Psoas muscle (tissue), 8 donors: ENCODE results near the gene CAPN12. TPM values are rescaled to one million over a fixed set of nuclear protein-coding genes. Genes with fewer than 3 reads are reported as not detected.

Experiments
- ATAC-seq, 4 donors: fragments of 200-7000 bp; cut with Tn5 transposase; one replicate each; pipeline ENCODE4 v1.9.1; 2020; ENCODE audit warnings: moderate library complexity in 3 of 4, mild to moderate bottlenecking in 2 of 4
- DNase-seq, 2 donors: peaks; one replicate each; pipeline ENCODE4 v3.0.0-alpha.2; 2020
- H3K27ac ChIP-seq: fragments of 200-600 bp; one replicate; pipeline ENCODE4 v1.8.0; 2022
- H3K27me3 ChIP-seq, 3 donors: fragments of 200-600 bp in 1 of 3; one replicate each; pipeline versions ENCODE4 v1.6.1 to v1.8.0; 2013 to 2022; ENCODE audit warnings: low read length in 2 of 3, mild to moderate bottlenecking in 2 of 3, moderate library complexity in 1 of 3; ENCODE audit not compliant: insufficient read depth in 3 of 3
- H3K36me3 ChIP-seq, 2 donors: fragments of 200-600 bp in 1 of 2; one replicate each; pipeline versions ENCODE4 v1.6.1 to v1.8.0; 2013 to 2022; ENCODE audit warnings: low read depth in 1 of 2, mild to moderate bottlenecking in 1 of 2, moderate library complexity in 1 of 2; ENCODE audit not compliant: insufficient read depth in 1 of 2
- H3K4me1 ChIP-seq: fragments of 200-600 bp; one replicate; pipeline ENCODE4 v1.8.0; 2022
- H3K4me3 ChIP-seq: fragments of 200-600 bp; one replicate; pipeline ENCODE4 v1.8.0; 2022; ENCODE audit warnings: mild to moderate bottlenecking
- H3K9me3 ChIP-seq: fragments of 200-600 bp; one replicate; pipeline ENCODE4 v1.8.0; 2022
- CTCF ChIP-seq: fragments of 200-600 bp; IDR thresholded peaks from one replicate; pipeline ENCODE4 v1.8.0; 2022; ENCODE audit warnings: antibody characterized with exemption
- WGBS, 3 donors: extraction: QIAGEN DNeasy Blood & Tissue Kit; methylation state at CpG; one replicate each; pipeline versions ENCODE4 v1.1.6 to v1.1.7; 2013; 5-methylcytosine and 5-hydroxymethylcytosine counted together
- intact Hi-C, 2 donors: fragments of 100-400 bp; cut with DNase I; formaldehyde crosslinking; loops; one replicate each; pipeline versions ENCODE4 v1.11.0 to v1.14.2; 2022
- polyA plus RNA-seq, 3 donors: library from polyadenylated mRNA; stranded (reverse); fragments of 200-250 nt; gene quantifications; one replicate each; pipeline ENCODE4 v1.2.3, GENCODE V29; 2013
- total RNA-seq, 4 donors: library from RNA; stranded (reverse); fragmentation: NEBNext Ultra II Directional in 2 of 4; extraction: Animal tissue kit (Norgen Biotek cat#: 25700) in 2 of 4; gene quantifications; one replicate each; pipeline versions ENCODE4 v1.2.1 to v1.2.4, GENCODE V29; 2021 to 2023
- donor health status: healthy with polysubstance abuse.
- donor health status: DM: no; HTN: no; CAD: no; lungs with moderate emphysema.
- donor health status: Bipolar disorder and iron deficiency.
- donor health status: healthy.
- donor health status: DM: yes; HTN: yes; CAD: no.
- donor health status: DM: no; HTN: no; CAD: no.
- donor health status: DM: no; HTN: no; CAD: no.
- donor health status: DM: yes; HTN: yes; CAD: no.

Gene CAPN12
- total and polyA plus RNA-seq, 7 donors = 0.27 to 0.64 (median 0.35) TPM

- Histone ChIP-seq H3K9me3 (no peaks in the 10 kb centered on the region), H3K27me3 (no peaks in the 10 kb centered on the region), H3K27ac (peak overlapping the region; percentile 80), H3K4me3 (no peak overlapping the region), H3K36me3 (peaks cover 5 to 83% of the 10 kb centered on the region in 2 donors), H3K4me1 (peaks cover 85% of the 10 kb centered on the region)
- intact Hi-C loops = no loop called here
- WGBS, 3 donors = 79 to 81% (median 79%) methylated on average over 27 of the region's 27 CpGs
- ATAC-seq (no peak), DNase-seq (no peak)
- no peak for TF ChIP-seq CTCF
Measured at GRCh38 chr19:38709671-38710415, 34.4 kb downstream of the CAPN12 start.

GRCh38 chr19:38709119-38709518 is 35.2 kb downstream of the CAPN12 start:
- H3K4me3 ChIP-seq = no peak overlapping the region
- WGBS, 3 donors = 85 to 93% (median 90%) methylated on average over 10 of the region's 10 CpGs
- no peak for TF ChIP-seq CTCF
- H3K9me3 ChIP-seq = no peaks in the 10 kb centered on the region
- peak overlapping the region; percentile 80 for H3K27ac ChIP-seq
- peaks cover 5 to 83% of the 10 kb centered on the region in 2 donors for H3K36me3 ChIP-seq
- no peaks in the 10 kb centered on the region for H3K27me3 ChIP-seq
- intact Hi-C loops = no loop called here
- ATAC-seq (no peak), DNase-seq (no peak)
- H3K4me1 ChIP-seq = peaks cover 77% of the 10 kb centered on the region

GRCh38 chr19:38708413-38709024 is 35.8 kb downstream of the CAPN12 start:
- Histone ChIP-seq H3K4me1 (peaks cover 71% of the 10 kb centered on the region), H3K36me3 (peaks cover 5 to 84% of the 10 kb centered on the region in 2 donors), H3K27me3 (no peaks in the 10 kb centered on the region), H3K4me3 (no peak overlapping the region), H3K27ac (peak overlapping the region; percentile 80), H3K9me3 (no peaks in the 10 kb centered on the region)
- intact Hi-C loops = no loop called here
- DNase-seq = no peak
- TF ChIP-seq CTCF = no peak
- no peak for ATAC-seq
- WGBS, 3 donors = 70 to 77% (median 74%) methylated on average over 10 of the region's 10 CpGs

GRCh38 chr19:38707512-38708114 is 36.7 kb downstream of the CAPN12 start:
- ATAC-seq = no peak
- H3K36me3 ChIP-seq = peaks cover 5 to 93% of the 10 kb centered on the region in 2 donors

More at GRCh38 chr19:38707512-38708114, 36.7 kb downstream of the CAPN12 start:
- 69 to 77% (median 72%) methylated on average over 10 of the region's 10 CpGs for WGBS, 3 donors
- intact Hi-C loops = no loop called here
- peak overlapping the region; percentile 80 for H3K27ac ChIP-seq
- peaks cover 62% of the 10 kb centered on the region for H3K4me1 ChIP-seq
- DNase-seq = peak in 1 of 2 donors; percentile 55
- TF ChIP-seq CTCF = no peak
- no peak overlapping the region for H3K4me3 ChIP-seq
- H3K27me3 ChIP-seq = no peaks in the 10 kb centered on the region
- no peaks in the 10 kb centered on the region for H3K9me3 ChIP-seq
